ENCODE results near the gene ABCA8.

Gene ABCA8

DNA sequence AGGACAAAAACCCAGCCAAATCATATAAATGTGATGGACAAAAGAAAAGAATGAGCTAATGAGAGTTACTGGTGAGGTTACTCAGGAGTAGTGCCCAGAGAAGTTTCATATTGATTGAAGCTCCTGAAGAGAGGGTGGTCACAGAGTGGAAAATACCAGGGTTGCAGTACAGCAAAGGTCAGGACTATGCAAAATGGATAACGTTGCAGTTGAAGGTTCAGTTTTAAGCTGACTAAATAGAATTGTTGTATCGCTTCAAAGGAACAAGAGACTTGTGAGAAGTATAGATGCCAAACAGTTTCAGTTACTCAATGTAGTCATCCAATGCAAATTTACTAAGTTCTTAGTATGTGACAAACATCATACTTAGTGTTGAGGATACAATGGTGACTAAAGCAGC lies 47.1 kb downstream of the ABCA8 start (continued):
- TF ChIP-seq BCL6B (tag by site-specific recombination; IDR thresholded peaks at IDR 0.05) = no peak
- TF ChIP-seq ZNF426 (tag by site-specific recombination; IDR thresholded peaks at IDR 0.05) = no peak
- TF ChIP-seq ZNF529 (tag by site-specific recombination; IDR thresholded peaks at IDR 0.05; ENCODE audit: insufficient replicate concordance) = no peak
- no peak for TF ChIP-seq KLF10 (tag by site-specific recombination; IDR thresholded peaks at IDR 0.05)
- TF ChIP-seq ZNF677 (tag by site-specific recombination; IDR thresholded peaks at IDR 0.05) = no peak

DNA sequence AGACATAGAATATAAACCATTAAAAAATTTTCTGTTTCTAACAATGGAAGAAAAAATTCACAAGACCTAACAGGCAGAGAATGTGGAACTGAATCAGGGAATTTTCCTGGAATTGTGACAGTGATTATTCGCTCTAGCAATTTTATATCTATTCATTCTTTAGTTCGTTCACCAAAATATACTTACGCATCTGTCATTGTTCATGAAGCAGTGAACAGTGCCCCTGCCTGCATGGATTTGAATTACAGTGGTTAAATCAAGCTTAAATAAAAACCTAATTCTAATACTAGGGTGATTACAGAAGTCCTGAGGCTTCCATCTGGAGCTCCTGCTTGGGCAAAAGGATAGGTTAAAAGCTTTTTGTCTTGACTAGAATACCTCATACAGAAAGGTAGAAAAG lies 48.6 kb downstream of the ABCA8 start:
- Histone ChIP-seq H3K27ac (ENCODE audit: extremely low read depth, low read depth, low read length) (no peak overlapping the region), H3K36me3 (ENCODE audit: control insufficient read depth in 2 of 2, insufficient read depth in 1 of 2, low read length in 2 of 2) (no peaks in the 10 kb centered on the region), H3K4me1 (ENCODE audit: control insufficient read depth, insufficient read depth, low read length) (no peaks in the 10 kb centered on the region), H3K9me3 (ENCODE audit: control insufficient read depth, insufficient read depth, low read depth, low read length) (no peaks in the 10 kb centered on the region), H3K4me3 (ENCODE audit: low read depth, low read length) (no peak overlapping the region)
- ChIA-PET POLR2A (no interaction called here), CTCF (interaction anchor here (0.6 to 1.0 kb wide), 5 partner anchors 13 to 135 kb away, joined by 4 read pairs; no protein-coding TSS in a partner anchor)
- TF ChIP-seq ZBTB1 (tag by site-specific recombination; IDR thresholded peaks at IDR 0.05) = no peak
- TF ChIP-seq ZNF146 (tag by site-specific recombination; IDR thresholded peaks at IDR 0.05) = no peak

- POLR2A ChIA-PET = no interaction called here
- H3K36me3 ChIP-seq (ENCODE audit: control insufficient read depth in 2 of 2, insufficient read depth in 1 of 2, low read length in 2 of 2) = no peaks in the 10 kb centered on the region
- CTCF ChIA-PET = interaction anchor here (0.6 to 0.7 kb wide), 2 partner anchors 121 to 454 kb away, joined by 3 to 4 read pairs; no protein-coding TSS in a partner anchor
- no peaks in the 10 kb centered on the region for H3K9me3 ChIP-seq (ENCODE audit: control insufficient read depth, insufficient read depth, low read depth, low read length)
- no peaks in the 10 kb centered on the region for H3K4me1 ChIP-seq (ENCODE audit: control insufficient read depth, insufficient read depth, low read length)
- H3K4me3 ChIP-seq (ENCODE audit: low read depth, low read length) = no peak overlapping the region
- H3K27ac ChIP-seq (ENCODE audit: extremely low read depth, low read depth, low read length) = no peak overlapping the region
- TF ChIP-seq ZNF701 (tag by site-specific recombination; IDR thresholded peaks at IDR 0.05) = no peak
- TF ChIP-seq, protein P1, sequence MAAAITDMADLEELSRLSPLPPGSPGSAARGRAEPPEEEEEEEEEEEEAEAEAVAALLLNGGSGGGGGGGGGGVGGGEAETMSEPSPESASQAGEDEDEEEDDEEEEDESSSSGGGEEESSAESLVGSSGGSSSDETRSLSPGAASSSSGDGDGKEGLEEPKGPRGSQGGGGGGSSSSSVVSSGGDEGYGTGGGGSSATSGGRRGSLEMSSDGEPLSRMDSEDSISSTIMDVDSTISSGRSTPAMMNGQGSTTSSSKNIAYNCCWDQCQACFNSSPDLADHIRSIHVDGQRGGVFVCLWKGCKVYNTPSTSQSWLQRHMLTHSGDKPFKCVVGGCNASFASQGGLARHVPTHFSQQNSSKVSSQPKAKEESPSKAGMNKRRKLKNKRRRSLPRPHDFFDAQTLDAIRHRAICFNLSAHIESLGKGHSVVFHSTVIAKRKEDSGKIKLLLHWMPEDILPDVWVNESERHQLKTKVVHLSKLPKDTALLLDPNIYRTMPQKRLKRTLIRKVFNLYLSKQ (tag by site-specific recombination; IDR thresholded peaks at IDR 0.05; ENCODE audit: borderline replicate concordance) = no peak
- no peak for TF ChIP-seq ZNF10 (tag by site-specific recombination; IDR thresholded peaks at IDR 0.05)
- no peak for TF ChIP-seq ZNF548 (tag by site-specific recombination; IDR thresholded peaks at IDR 0.05)
- TF ChIP-seq REST (tag by site-specific recombination; IDR thresholded peaks at IDR 0.05) = no peak
- no peak for TF ChIP-seq ZNF513 (tag by site-specific recombination; IDR thresholded peaks at IDR 0.05)
- TF ChIP-seq ZNF623 (tag by site-specific recombination; IDR thresholded peaks at IDR 0.05) = no peak
- TF ChIP-seq, protein P2, sequence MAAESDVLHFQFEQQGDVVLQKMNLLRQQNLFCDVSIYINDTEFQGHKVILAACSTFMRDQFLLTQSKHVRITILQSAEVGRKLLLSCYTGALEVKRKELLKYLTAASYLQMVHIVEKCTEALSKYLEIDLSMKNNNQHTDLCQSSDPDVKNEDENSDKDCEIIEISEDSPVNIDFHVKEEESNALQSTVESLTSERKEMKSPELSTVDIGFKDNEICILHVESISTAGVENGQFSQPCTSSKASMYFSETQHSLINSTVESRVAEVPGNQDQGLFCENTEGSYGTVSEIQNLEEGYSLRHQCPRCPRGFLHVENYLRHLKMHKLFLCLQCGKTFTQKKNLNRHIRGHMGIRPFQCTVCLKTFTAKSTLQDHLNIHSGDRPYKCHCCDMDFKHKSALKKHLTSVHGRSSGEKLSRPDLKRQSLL (tag by site-specific recombination; IDR thresholded peaks at IDR 0.05) = no peak
- TF ChIP-seq, protein P3, sequence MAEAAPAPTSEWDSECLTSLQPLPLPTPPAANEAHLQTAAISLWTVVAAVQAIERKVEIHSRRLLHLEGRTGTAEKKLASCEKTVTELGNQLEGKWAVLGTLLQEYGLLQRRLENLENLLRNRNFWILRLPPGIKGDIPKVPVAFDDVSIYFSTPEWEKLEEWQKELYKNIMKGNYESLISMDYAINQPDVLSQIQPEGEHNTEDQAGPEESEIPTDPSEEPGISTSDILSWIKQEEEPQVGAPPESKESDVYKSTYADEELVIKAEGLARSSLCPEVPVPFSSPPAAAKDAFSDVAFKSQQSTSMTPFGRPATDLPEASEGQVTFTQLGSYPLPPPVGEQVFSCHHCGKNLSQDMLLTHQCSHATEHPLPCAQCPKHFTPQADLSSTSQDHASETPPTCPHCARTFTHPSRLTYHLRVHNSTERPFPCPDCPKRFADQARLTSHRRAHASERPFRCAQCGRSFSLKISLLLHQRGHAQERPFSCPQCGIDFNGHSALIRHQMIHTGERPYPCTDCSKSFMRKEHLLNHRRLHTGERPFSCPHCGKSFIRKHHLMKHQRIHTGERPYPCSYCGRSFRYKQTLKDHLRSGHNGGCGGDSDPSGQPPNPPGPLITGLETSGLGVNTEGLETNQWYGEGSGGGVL (tag by site-specific recombination; IDR thresholded peaks at IDR 0.05) = no peak
- no peak for TF ChIP-seq ZNF394 (tag by site-specific recombination; IDR thresholded peaks at IDR 0.05; ENCODE audit: borderline replicate concordance)
- TF ChIP-seq ZNF473 (tag by site-specific recombination; IDR thresholded peaks at IDR 0.05) = no peak
- TF ChIP-seq, protein P4, sequence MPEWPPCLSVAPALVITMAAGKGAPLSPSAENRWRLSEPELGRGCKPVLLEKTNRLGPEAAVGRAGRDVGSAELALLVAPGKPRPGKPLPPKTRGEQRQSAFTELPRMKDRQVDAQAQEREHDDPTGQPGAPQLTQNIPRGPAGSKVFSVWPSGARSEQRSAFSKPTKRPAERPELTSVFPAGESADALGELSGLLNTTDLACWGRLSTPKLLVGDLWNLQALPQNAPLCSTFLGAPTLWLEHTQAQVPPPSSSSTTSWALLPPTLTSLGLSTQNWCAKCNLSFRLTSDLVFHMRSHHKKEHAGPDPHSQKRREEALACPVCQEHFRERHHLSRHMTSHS (tag by site-specific recombination; IDR thresholded peaks at IDR 0.05) = no peak
- no peak for TF ChIP-seq REPIN1 (tag by site-specific recombination; IDR thresholded peaks at IDR 0.05; ENCODE audit: low read depth)
Observed at GRCh38 chr17:68903286-68903685, 51.9 kb downstream of the ABCA8 start.

All from HEK293 (cell line).